Mesodermal cell (in vitro differentiated cells): ENCODE measurements around the gene TMEM61. TPM values are rescaled to one million over a fixed set of nuclear protein-coding genes. Genes with fewer than 3 reads are reported as not detected.
"Not testable (repeated sequence)": the region's sequence is repeated elsewhere in the genome, so short reads cannot be mapped to it uniquely, and the experiment has no call there.

Source experiments
- H3K27ac ChIP-seq: 2 replicates; pipeline ENCODE4 v1.7.0; 2013; ENCODE audit warnings: mild to moderate bottlenecking, low read depth, low read length, moderate library complexity; ENCODE audit not compliant: severe bottlenecking
- H3K36me3 ChIP-seq: 2 replicates; pipeline ENCODE4 v1.7.1; 2013; ENCODE audit warnings: mild to moderate bottlenecking, low read length, moderate library complexity; ENCODE audit not compliant: control insufficient read depth, insufficient read depth
- H3K4me1 ChIP-seq: one replicate; pipeline ENCODE4 v1.7.1; 2013; ENCODE audit warnings: mild to moderate bottlenecking, low read length; ENCODE audit not compliant: insufficient read depth, control insufficient read depth, poor library complexity, severe bottlenecking
- H3K4me3 ChIP-seq: 2 replicates; pipeline ENCODE4 v1.7.0; 2013; ENCODE audit warnings: low read length, control low read depth, mild to moderate bottlenecking; ENCODE audit not compliant: insufficient read depth, poor library complexity, severe bottlenecking; ENCODE audit errors: extremely low read depth
- H3K9me3 ChIP-seq: 2 replicates; pipeline ENCODE4 v1.7.1; 2013; ENCODE audit warnings: mild to moderate bottlenecking, low read length, moderate library complexity; ENCODE audit not compliant: control insufficient read depth
- WGBS, 2 experiments: methylation state at CpG; one replicate each; pipeline ENCODE4 v1.1.5; 2013; ENCODE audit warnings: missing lambda C conversion rate in 2 of 2; ENCODE audit not compliant: insufficient coverage in 2 of 2; 5-methylcytosine and 5-hydroxymethylcytosine counted together
- polyA plus RNA-seq, 2 experiments: library from polyadenylated mRNA; stranded (reverse); fragments of 50-300 nt; gene quantifications; one replicate each; pipeline ENCODE4 v1.2.3, GENCODE V29; 2013

The TMEM61 gene
- not detected for polyA plus RNA-seq (2013, experiment 1 of 2)
- not detected for polyA plus RNA-seq (2013, experiment 2 of 2)

GRCh38 chr1:54980528-54981241 is at the start of gene TMEM61:
Gene TMEM61, plus strand, starts transcription at chr1:54980628. Its CDS starts 438 bp downstream, at chr1:54981066.
- Histone ChIP-seq H3K4me3 (peak within 1 kb of the TSS; percentile 21), H3K9me3 (no peaks in the 10 kb centered on the region), H3K36me3 (no peaks in the 10 kb centered on the region), H3K4me1 (no peaks in the 10 kb centered on the region), H3K27ac (no peak within 1 kb of the TSS)
- WGBS, 2 experiments = 19 to 29% methylated on average over 60 to 66 of the region's 69 CpGs

- Histone ChIP-seq H3K27ac (no peak overlapping the region), H3K9me3 (peaks cover 17% of the 10 kb centered on the region), H3K36me3 (no peaks in the 10 kb centered on the region), H3K4me1 (peaks cover 11% of the 10 kb centered on the region), H3K4me3 (no peak overlapping the region)
- 80% methylated on average over 1 of the region's 1 CpG; no CpG with 5 or more reads in 1 of the 2 experiments for WGBS, 2 experiments
Observed at GRCh38 chr1:54931275-54931840, 49.1 kb upstream of the TMEM61 start.

- not testable (repeated sequence) for H3K27ac ChIP-seq, H3K36me3 ChIP-seq, H3K4me3 ChIP-seq
- WGBS, 2 experiments = 91 to 100% methylated on average over 4 of the region's 6 CpGs
- peaks cover 15% of the 10 kb centered on the region for H3K4me1 ChIP-seq
- H3K9me3 ChIP-seq = peaks cover 17% of the 10 kb centered on the region
Observed at GRCh38 chr1:54934081-54934480, 46.3 kb upstream of the TMEM61 start.

- Histone ChIP-seq H3K4me1 (peaks cover 15% of the 10 kb centered on the region), H3K9me3 (peaks cover 17% of the 10 kb centered on the region), H3K4me3 (no peak overlapping the region), H3K27ac (no peak overlapping the region), H3K36me3 (no peaks in the 10 kb centered on the region)
Observed at GRCh38 chr1:54934869-54935268, 45.6 kb upstream of the TMEM61 start.

- no peaks in the 10 kb centered on the region for H3K36me3 ChIP-seq
- peaks cover 15% of the 10 kb centered on the region for H3K4me1 ChIP-seq
- no peak overlapping the region for H3K4me3 ChIP-seq
- peaks cover 17% of the 10 kb centered on the region for H3K9me3 ChIP-seq
- 89 to 94% methylated on average over 4 of the region's 4 CpGs for WGBS, 2 experiments
- no peak overlapping the region for H3K27ac ChIP-seq
Observed at GRCh38 chr1:54936791-54937190, 43.6 kb upstream of the TMEM61 start.

- peaks cover 17% of the 10 kb centered on the region for H3K9me3 ChIP-seq
- H3K27ac ChIP-seq = no peak overlapping the region
- H3K4me3 ChIP-seq = no peak overlapping the region
- peaks cover 15% of the 10 kb centered on the region for H3K4me1 ChIP-seq
- WGBS, 2 experiments = 40 to 50% methylated on average over 1 of the region's 1 CpG
- no peaks in the 10 kb centered on the region for H3K36me3 ChIP-seq
Observed at GRCh38 chr1:54937469-54937868, 43.0 kb upstream of the TMEM61 start.

- not testable (repeated sequence) for H3K4me3 ChIP-seq, H3K9me3 ChIP-seq, H3K36me3 ChIP-seq, H3K27ac ChIP-seq
- peaks cover 15% of the 10 kb centered on the region for H3K4me1 ChIP-seq
- whole genome bisulfite sequencing, 2 experiments = 80 to 100% methylated on average over 2 of the region's 4 CpGs
Observed at GRCh38 chr1:54938955-54939354, 41.5 kb upstream of the TMEM61 start.

- Histone ChIP-seq H3K9me3 (no peaks in the 10 kb centered on the region), H3K4me3 (no peak overlapping the region), H3K36me3 (no peaks in the 10 kb centered on the region), H3K27ac (no peak overlapping the region), H3K4me1 (peaks cover 9% of the 10 kb centered on the region)
Observed at GRCh38 chr1:54940042-54940441, 40.4 kb upstream of the TMEM61 start.

- Histone ChIP-seq H3K36me3 (no peaks in the 10 kb centered on the region), H3K9me3 (no peaks in the 10 kb centered on the region), H3K27ac (no peak overlapping the region), H3K4me1 (peaks cover 4% of the 10 kb centered on the region), H3K4me3 (no peak overlapping the region)
- 93 to 96% methylated on average over 4 of the region's 4 CpGs for WGBS, 2 experiments
Observed at GRCh38 chr1:54942976-54943375, 37.5 kb upstream of the TMEM61 start.

- Histone ChIP-seq H3K9me3 (no peaks in the 10 kb centered on the region), H3K27ac (no peak overlapping the region), H3K4me3 (no peak overlapping the region), H3K36me3 (no peaks in the 10 kb centered on the region), H3K4me1 (no peaks in the 10 kb centered on the region)
- WGBS, 2 experiments = 54 to 60% methylated on average over 7 of the region's 9 CpGs
Observed at GRCh38 chr1:54944610-54945392, 35.6 kb upstream of the TMEM61 start.
